ENCODE data around the gene PNLDC1. TPM values are rescaled to one million over a fixed set of nuclear protein-coding genes. Genes with fewer than 3 reads are reported as not detected.
A peak's percentile ranks its signal among the peaks of the same experiment; 100 is the strongest.

PNLDC1 gene
- total and polyA plus RNA-seq, 9 of the 15 experiments (the other 6 are each of a cell fraction or from before 2014, with no cell fraction given), result 0.12 TPM; not detected in 8

DNA sequence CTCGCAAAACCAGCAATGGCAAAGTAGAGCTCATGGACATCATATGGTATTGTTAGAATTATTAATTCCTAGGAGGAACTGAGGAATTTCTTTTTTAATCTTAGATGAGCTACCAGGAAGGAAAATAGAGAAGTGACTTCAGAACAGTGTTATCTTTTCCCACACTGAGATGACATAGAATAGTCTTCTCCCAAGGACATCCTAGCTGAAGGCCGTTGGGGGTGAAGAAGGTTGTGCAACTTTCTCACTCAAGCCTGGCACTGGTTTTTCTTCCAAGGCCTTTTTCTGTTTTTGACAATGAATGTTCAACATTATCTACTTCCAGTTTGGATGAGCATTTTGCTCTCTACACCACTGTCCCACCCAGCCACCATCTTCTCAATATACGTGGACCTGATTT, 54.9 kb downstream of the PNLDC1 start (continued):
- TF ChIP-seq, protein P1, sequence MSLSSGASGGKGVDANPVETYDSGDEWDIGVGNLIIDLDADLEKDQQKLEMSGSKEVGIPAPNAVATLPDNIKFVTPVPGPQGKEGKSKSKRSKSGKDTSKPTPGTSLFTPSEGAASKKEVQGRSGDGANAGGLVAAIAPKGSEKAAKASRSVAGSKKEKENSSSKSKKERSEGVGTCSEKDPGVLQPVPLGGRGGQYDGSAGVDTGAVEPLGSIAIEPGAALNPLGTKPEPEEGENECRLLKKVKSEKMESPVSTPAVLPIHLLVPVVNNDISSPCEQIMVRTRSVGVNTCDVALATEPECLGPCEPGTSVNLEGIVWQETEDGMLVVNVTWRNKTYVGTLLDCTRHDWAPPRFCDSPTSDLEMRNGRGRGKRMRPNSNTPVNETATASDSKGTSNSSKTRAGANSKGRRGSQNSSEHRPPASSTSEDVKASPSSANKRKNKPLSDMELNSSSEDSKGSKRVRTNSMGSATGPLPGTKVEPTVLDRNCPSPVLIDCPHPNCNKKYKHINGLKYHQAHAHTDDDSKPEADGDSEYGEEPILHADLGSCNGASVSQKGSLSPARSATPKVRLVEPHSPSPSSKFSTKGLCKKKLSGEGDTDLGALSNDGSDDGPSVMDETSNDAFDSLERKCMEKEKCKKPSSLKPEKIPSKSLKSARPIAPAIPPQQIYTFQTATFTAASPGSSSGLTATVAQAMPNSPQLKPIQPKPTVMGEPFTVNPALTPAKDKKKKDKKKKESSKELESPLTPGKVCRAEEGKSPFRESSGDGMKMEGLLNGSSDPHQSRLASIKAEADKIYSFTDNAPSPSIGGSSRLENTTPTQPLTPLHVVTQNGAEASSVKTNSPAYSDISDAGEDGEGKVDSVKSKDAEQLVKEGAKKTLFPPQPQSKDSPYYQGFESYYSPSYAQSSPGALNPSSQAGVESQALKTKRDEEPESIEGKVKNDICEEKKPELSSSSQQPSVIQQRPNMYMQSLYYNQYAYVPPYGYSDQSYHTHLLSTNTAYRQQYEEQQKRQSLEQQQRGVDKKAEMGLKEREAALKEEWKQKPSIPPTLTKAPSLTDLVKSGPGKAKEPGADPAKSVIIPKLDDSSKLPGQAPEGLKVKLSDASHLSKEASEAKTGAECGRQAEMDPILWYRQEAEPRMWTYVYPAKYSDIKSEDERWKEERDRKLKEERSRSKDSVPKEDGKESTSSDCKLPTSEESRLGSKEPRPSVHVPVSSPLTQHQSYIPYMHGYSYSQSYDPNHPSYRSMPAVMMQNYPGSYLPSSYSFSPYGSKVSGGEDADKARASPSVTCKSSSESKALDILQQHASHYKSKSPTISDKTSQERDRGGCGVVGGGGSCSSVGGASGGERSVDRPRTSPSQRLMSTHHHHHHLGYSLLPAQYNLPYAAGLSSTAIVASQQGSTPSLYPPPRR (CRISPR knock-in tag; IDR thresholded peaks at IDR 0.05; ENCODE audit: borderline replicate concordance), result no peak
- TF ChIP-seq TBL1XR1 (IDR thresholded peaks at IDR 0.05; ENCODE audit: low read length in 2 of 2) (no peak), SPI1 (IDR thresholded peaks at IDR 0.05; ENCODE audit: borderline replicate concordance, low read depth, low read length) (0 out of 2 replicates have a peak, but pooled peaks have one; percentile 24), PCBP1 (IDR thresholded peaks at IDR 0.05; ENCODE audit: low read depth, low read length, poor library complexity, severe bottlenecking) (no peak), NR1H2 (CRISPR knock-in tag; IDR thresholded peaks at IDR 0.05) (no peak), ZNF764 (CRISPR knock-in tag; IDR thresholded peaks at IDR 0.05; ENCODE audit: low read depth) (no peak), STAT5B (CRISPR knock-in tag; IDR thresholded peaks at IDR 0.05) (no peak), DMBX1 (CRISPR knock-in tag; IDR thresholded peaks at IDR 0.05; ENCODE audit: borderline replicate concordance) (no peak)
- TF ChIP-seq, protein P2, sequence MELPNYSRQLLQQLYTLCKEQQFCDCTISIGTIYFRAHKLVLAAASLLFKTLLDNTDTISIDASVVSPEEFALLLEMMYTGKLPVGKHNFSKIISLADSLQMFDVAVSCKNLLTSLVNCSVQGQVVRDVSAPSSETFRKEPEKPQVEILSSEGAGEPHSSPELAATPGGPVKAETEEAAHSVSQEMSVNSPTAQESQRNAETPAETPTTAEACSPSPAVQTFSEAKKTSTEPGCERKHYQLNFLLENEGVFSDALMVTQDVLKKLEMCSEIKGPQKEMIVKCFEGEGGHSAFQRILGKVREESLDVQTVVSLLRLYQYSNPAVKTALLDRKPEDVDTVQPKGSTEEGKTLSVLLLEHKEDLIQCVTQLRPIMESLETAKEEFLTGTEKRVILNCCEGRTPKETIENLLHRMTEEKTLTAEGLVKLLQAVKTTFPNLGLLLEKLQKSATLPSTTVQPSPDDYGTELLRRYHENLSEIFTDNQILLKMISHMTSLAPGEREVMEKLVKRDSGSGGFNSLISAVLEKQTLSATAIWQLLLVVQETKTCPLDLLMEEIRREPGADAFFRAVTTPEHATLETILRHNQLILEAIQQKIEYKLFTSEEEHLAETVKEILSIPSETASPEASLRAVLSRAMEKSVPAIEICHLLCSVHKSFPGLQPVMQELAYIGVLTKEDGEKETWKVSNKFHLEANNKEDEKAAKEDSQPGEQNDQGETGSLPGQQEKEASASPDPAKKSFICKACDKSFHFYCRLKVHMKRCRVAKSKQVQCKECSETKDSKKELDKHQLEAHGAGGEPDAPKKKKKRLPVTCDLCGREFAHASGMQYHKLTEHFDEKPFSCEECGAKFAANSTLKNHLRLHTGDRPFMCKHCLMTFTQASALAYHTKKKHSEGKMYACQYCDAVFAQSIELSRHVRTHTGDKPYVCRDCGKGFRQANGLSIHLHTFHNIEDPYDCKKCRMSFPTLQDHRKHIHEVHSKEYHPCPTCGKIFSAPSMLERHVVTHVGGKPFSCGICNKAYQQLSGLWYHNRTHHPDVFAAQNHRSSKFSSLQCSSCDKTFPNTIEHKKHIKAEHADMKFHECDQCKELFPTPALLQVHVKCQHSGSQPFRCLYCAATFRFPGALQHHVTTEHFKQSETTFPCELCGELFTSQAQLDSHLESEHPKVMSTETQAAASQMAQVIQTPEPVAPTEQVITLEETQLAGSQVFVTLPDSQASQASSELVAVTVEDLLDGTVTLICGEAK (IDR thresholded peaks at IDR 0.05), result no peak
- TF ChIP-seq, protein P2 (CRISPR knock-in tag; IDR thresholded peaks at IDR 0.05), result no peak
- TF ChIP-seq, protein P3, sequence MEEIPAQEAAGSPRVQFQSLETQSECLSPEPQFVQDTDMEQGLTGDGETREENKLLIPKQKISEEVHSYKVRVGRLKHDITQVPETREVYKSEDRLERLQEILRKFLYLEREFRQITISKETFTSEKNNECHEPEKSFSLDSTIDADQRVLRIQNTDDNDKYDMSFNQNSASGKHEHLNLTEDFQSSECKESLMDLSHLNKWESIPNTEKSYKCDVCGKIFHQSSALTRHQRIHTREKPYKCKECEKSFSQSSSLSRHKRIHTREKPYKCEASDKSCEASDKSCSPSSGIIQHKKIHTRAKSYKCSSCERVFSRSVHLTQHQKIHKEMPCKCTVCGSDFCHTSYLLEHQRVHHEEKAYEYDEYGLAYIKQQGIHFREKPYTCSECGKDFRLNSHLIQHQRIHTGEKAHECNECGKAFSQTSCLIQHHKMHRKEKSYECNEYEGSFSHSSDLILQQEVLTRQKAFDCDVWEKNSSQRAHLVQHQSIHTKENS (CRISPR knock-in tag; IDR thresholded peaks at IDR 0.05), result no peak
- TF ChIP-seq, protein P4, sequence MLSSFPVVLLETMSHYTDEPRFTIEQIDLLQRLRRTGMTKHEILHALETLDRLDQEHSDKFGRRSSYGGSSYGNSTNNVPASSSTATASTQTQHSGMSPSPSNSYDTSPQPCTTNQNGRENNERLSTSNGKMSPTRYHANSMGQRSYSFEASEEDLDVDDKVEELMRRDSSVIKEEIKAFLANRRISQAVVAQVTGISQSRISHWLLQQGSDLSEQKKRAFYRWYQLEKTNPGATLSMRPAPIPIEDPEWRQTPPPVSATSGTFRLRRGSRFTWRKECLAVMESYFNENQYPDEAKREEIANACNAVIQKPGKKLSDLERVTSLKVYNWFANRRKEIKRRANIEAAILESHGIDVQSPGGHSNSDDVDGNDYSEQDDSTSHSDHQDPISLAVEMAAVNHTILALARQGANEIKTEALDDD (IDR thresholded peaks at IDR 0.05), result no peak
